ENCODE results near the gene TNS1. TPM values are rescaled to one million over a fixed set of nuclear protein-coding genes. Genes with fewer than 3 reads are reported as not detected.

Gene TNS1
- total and polyA plus RNA-seq, 9 of the 15 experiments (the other 6 are each of a cell fraction or from before 2014, with no cell fraction given) = 0.13 to 2.7 (median 0.77) TPM

GRCh38 chr2:217890445-217890844 is 112.3 kb downstream of the TNS1 start:
- H3K9ac ChIP-seq (ENCODE audit: insufficient read depth in 1 of 2, low read depth in 2 of 2, low read length in 2 of 2) = no peak overlapping the region
- H3K79me2 ChIP-seq (ENCODE audit: control insufficient read depth, insufficient read depth, low read length) = no peaks in the 10 kb centered on the region
- H3K9me3 ChIP-seq (replicated peaks; ENCODE audit: control insufficient read depth, insufficient read depth, low read depth, low read length) = no peaks in the 10 kb centered on the region
- H2AFZ ChIP-seq (ENCODE audit: low read depth, low read length) = no peak overlapping the region
- in situ Hi-C loops (cut with MboI) (no loop called here), intact Hi-C loops (cut with micrococcal nuclease) (no loop called here)
- no peak for FAIRE-seq
- H3K4me1 ChIP-seq (replicated peaks in 1 of 2; ENCODE audit: control insufficient read depth in 2 of 2, insufficient read depth in 2 of 2, low read length in 2 of 2) = peaks cover 3 to 6% of the 10 kb centered on the region in 2 experiments; a peak in 3 of 5 replicates
- ATAC-seq = peak; percentile 48; the same call in 2 of the 3 replicates
- peaks cover 0 to 30% of the 10 kb centered on the region in 2 experiments; a peak in 3 of 5 replicates for H3K27me3 ChIP-seq (ENCODE audit: control insufficient read depth in 2 of 2, insufficient read depth in 2 of 2, low read length in 2 of 2)
- H3K4me3 ChIP-seq = no peak overlapping the region
- DNase-seq (ENCODE audit: extremely low read depth in 1 of 4, low spot score in 3 of 4) = peak in 3 of 4 experiments; percentile 16 to 26 (median 16)
- no peak overlapping the region for H3K27ac ChIP-seq (ENCODE audit: extremely low read depth, low read depth, low read length)
- POLR2A ChIA-PET = interaction anchor here (1.0 to 1.7 kb wide), 2 partner anchors 9 to 10 kb away, joined by 3 read pairs; no protein-coding TSS in a partner anchor
- H4K20me1 ChIP-seq (replicated peaks; ENCODE audit: control insufficient read depth, insufficient read depth, low read length) = no peaks in the 10 kb centered on the region
- no peaks in the 10 kb centered on the region for H3K36me3 ChIP-seq (ENCODE audit: control insufficient read depth, insufficient read depth, low read length)
- H3K4me2 ChIP-seq (ENCODE audit: insufficient read depth, low read length) = no peak overlapping the region
- no TSS peak for BruUV-seq (replicated peaks)
- WGBS (ENCODE audit: insufficient coverage, low coverage, missing lambda C conversion rate) = 0% methylated on average over 4 of the region's 4 CpGs
- CTCF ChIA-PET (ENCODE audit: low intra/inter-chr PET ratio) = no interaction called here
- H3K9me1 ChIP-seq (ENCODE audit: control insufficient read depth, insufficient read depth, low read length) = no peaks in the 10 kb centered on the region
- TF ChIP-seq NR1H2 (CRISPR knock-in tag; IDR thresholded peaks at IDR 0.05) (no peak), CTCFL (IDR thresholded peaks at IDR 0.05; ENCODE audit: borderline replicate concordance, insufficient read depth, low read depth, low read length, poor library complexity, severe bottlenecking) (peak; percentile 6), ZNF23 (CRISPR knock-in tag; IDR thresholded peaks at IDR 0.05) (no peak), THRAP3 (IDR thresholded peaks at IDR 0.05; ENCODE audit: borderline replicate concordance) (no peak), MAFG (tag; conservative IDR thresholded peaks at IDR 0.05) (no peak), ZC3H8 (IDR thresholded peaks at IDR 0.05) (no peak), CTCF (IDR thresholded peaks at IDR 0.05 in 2 of 3, conservative IDR thresholded peaks at IDR 0.05 in 1 of 3; ENCODE audit: insufficient read depth in 2 of 3, low read depth in 1 of 3, low read length in 3 of 3) (peak in 2 of 3 experiments; percentile 21 to 33; a peak in 3 of 6 replicates), ZNF324 (CRISPR knock-in tag; IDR thresholded peaks at IDR 0.05) (no peak), RAD21 (CRISPR knock-in tag; conservative IDR thresholded peaks at IDR 0.05 in 1 of 2, IDR thresholded peaks at IDR 0.05 in 1 of 2) (peak in 1 of 2 experiments; percentile 10; a peak in 1 of 4 replicates), UBTF (IDR thresholded peaks at IDR 0.05; ENCODE audit: borderline replicate concordance in 1 of 2, low read depth in 2 of 2, low read length in 2 of 2) (no peak)

Data from K562 (cell line).